Activated CD4-positive, alpha-beta memory T cell treated with anti-CD3 and anti-CD28 coated beads, Interleukin-2, amount 10 ng/mL, durations not matched to agents 7 days and 5 days (primary cell): ENCODE data around the gene SURF1. TPM values are rescaled to one million over a fixed set of nuclear protein-coding genes. Genes with fewer than 3 reads are reported as not detected.

ENCODE experiments used
- CTCF ChIA-PET: fragments of 350-600 bp; sonication (Branson Sonifier 250); formaldehyde crosslinking; loops from one replicate; lab custom pipeline; 2021; ENCODE audit warnings: antibody characterized with exemption, inconsistent platforms; lab: Charles Lee
- POLR2A ChIA-PET: fragments of 350-600 bp; sonication (Branson Sonifier 250); formaldehyde crosslinking; loops from one replicate; lab custom pipeline; 2021; ENCODE audit warnings: antibody characterized with exemption; lab: Charles Lee
- DNase-seq: peaks from one replicate; pipeline ENCODE4 v3.0.0-alpha.2; 2020
- H3K27ac Mint-ChIP-seq: one replicate; pipeline ENCODE4 v1.8.0; 2021; ENCODE audit warnings: mild to moderate bottlenecking, mixed read lengths
- H3K27me3 Mint-ChIP-seq: one replicate; pipeline ENCODE4 v1.8.0; 2021; ENCODE audit warnings: mixed read lengths
- H3K36me3 Mint-ChIP-seq: one replicate; pipeline ENCODE4 v1.8.0; 2021; ENCODE audit warnings: low read depth, mixed read lengths
- H3K4me1 Mint-ChIP-seq: one replicate; pipeline ENCODE4 v1.8.0; 2021; ENCODE audit warnings: mixed read lengths
- H3K4me3 Mint-ChIP-seq: one replicate; pipeline ENCODE4 v1.8.0; 2021; ENCODE audit warnings: mild to moderate bottlenecking, mixed read lengths
- H3K9me3 Mint-ChIP-seq: one replicate; pipeline ENCODE4 v1.8.0; 2021; ENCODE audit warnings: mixed read lengths
- total RNA-seq, 2 experiments: library from RNA; stranded (reverse); gene quantifications; one replicate each; pipeline ENCODE4 v1.2.3, GENCODE V29; 2021

Gene SURF1
- total RNA-seq, 2 experiments from 2014 or later, result 33.8 to 37.6 TPM

- ChIA-PET CTCF (interaction anchor here (1.0 to 3.3 kb wide), 6 partner anchors 13 to 161 kb away, joined by 3 to 22 read pairs (median 8); no protein-coding TSS in a partner anchor), POLR2A (interaction anchor here (0.6 to 14.2 kb wide), 18 partner anchors 8 to 317 kb away, joined by 3 to 397 read pairs (median 5); partner anchors contain the start of genes CACFD1, GTF3C5, REXO4 and SLC2A6)
- Mint-ChIP-seq H3K4me3 (peak overlapping the region; percentile 95), H3K27ac (peak overlapping the region; percentile 86), H3K36me3 (peaks cover 66% of the 10 kb centered on the region), H3K27me3 (no peaks in the 10 kb centered on the region), H3K9me3 (no peaks in the 10 kb centered on the region), H3K4me1 (peaks cover 54% of the 10 kb centered on the region)
- peak; percentile 41 for DNase-seq
These were observed 8.7 kb downstream of the SURF1 start for GRCh38 chr9:133347515-133347984.

GRCh38 chr9:133346021-133346785 is 10.1 kb downstream of the SURF1 start:
- DNase-seq, result no peak
- H3K4me3 Mint-ChIP-seq, result peak overlapping the region; percentile 95
- ChIA-PET POLR2A (interaction anchor here (4.2 to 14.2 kb wide), 2 partner anchors 12 to 29 kb away, joined by 31 to 397 read pairs; partner anchors contain the start of genes STKLD1, SURF4 and SURF6), CTCF (interaction anchor here (0.9 kb wide), 1 partner anchor 25 kb away, joined by 3 read pairs; no protein-coding TSS in a partner anchor)
- peaks cover 49% of the 10 kb centered on the region for H3K4me1 Mint-ChIP-seq
- H3K27ac Mint-ChIP-seq, result peak overlapping the region; percentile 82
- no peaks in the 10 kb centered on the region for H3K27me3 Mint-ChIP-seq
- H3K36me3 Mint-ChIP-seq, result peaks cover 56% of the 10 kb centered on the region
- no peaks in the 10 kb centered on the region for H3K9me3 Mint-ChIP-seq

GRCh38 chr9:133345596-133345995 is 10.7 kb downstream of the SURF1 start:
- Mint-ChIP-seq H3K27ac (no peak overlapping the region), H3K36me3 (peaks cover 53% of the 10 kb centered on the region), H3K9me3 (no peaks in the 10 kb centered on the region), H3K4me1 (peaks cover 51% of the 10 kb centered on the region), H3K27me3 (no peaks in the 10 kb centered on the region), H3K4me3 (no peak overlapping the region)
- POLR2A ChIA-PET, result interaction anchor here (14.2 kb wide), 1 partner anchor 29 kb away, joined by 397 read pairs; the partner anchor contains the start of genes STKLD1 and SURF4
- CTCF ChIA-PET, result no interaction called here
- no peak for DNase-seq

GRCh38 chr9:133344979-133345378 is 11.3 kb downstream of the SURF1 start:
- no peak overlapping the region for H3K4me3 Mint-ChIP-seq
- no peaks in the 10 kb centered on the region for H3K27me3 Mint-ChIP-seq
- CTCF ChIA-PET, result no interaction called here
- no peak for DNase-seq
- H3K27ac Mint-ChIP-seq, result no peak overlapping the region
- peaks cover 51% of the 10 kb centered on the region for H3K4me1 Mint-ChIP-seq
- POLR2A ChIA-PET, result interaction anchor here (14.2 kb wide), 1 partner anchor 30 kb away, joined by 397 read pairs; the partner anchor contains the start of genes STKLD1 and SURF4
- peaks cover 53% of the 10 kb centered on the region for H3K36me3 Mint-ChIP-seq
- no peaks in the 10 kb centered on the region for H3K9me3 Mint-ChIP-seq

- CTCF ChIA-PET, result no interaction called here
- POLR2A ChIA-PET, result interaction anchor here (1.4 to 14.2 kb wide), 2 partner anchors 12 to 31 kb away, joined by 4 to 397 read pairs; partner anchors contain the start of genes STKLD1, SURF1, SURF2 and SURF4
- Mint-ChIP-seq H3K9me3 (no peaks in the 10 kb centered on the region), H3K36me3 (peaks cover 53% of the 10 kb centered on the region), H3K27ac (no peak overlapping the region), H3K27me3 (no peaks in the 10 kb centered on the region), H3K4me3 (no peak overlapping the region), H3K4me1 (peaks cover 49% of the 10 kb centered on the region)
- no peak for DNase-seq
These were observed 12.2 kb downstream of the SURF1 start for GRCh38 chr9:133344071-133344470.

GRCh38 chr9:133342570-133342969 is 13.7 kb downstream of the SURF1 start:
- Mint-ChIP-seq H3K27me3 (no peaks in the 10 kb centered on the region), H3K27ac (no peak overlapping the region), H3K4me1 (peaks cover 43% of the 10 kb centered on the region), H3K36me3 (peaks cover 45% of the 10 kb centered on the region), H3K4me3 (no peak overlapping the region), H3K9me3 (no peaks in the 10 kb centered on the region)
- CTCF ChIA-PET, result interaction anchor here (1.2 kb wide), 1 partner anchor 9 kb away, joined by 7 read pairs; no protein-coding TSS in a partner anchor
- DNase-seq, result no peak
- POLR2A ChIA-PET, result interaction anchor here (1.0 to 14.2 kb wide), 2 partner anchors 8 to 32 kb away, joined by 3 to 397 read pairs; partner anchors contain the start of genes STKLD1 and SURF4

- DNase-seq, result no peak
- Mint-ChIP-seq H3K4me1 (peaks cover 41% of the 10 kb centered on the region), H3K4me3 (no peak overlapping the region), H3K27ac (no peak overlapping the region), H3K9me3 (no peaks in the 10 kb centered on the region), H3K36me3 (peaks cover 45% of the 10 kb centered on the region), H3K27me3 (no peaks in the 10 kb centered on the region)
- POLR2A ChIA-PET, result interaction anchor here (0.9 to 14.2 kb wide), 2 partner anchors 13 to 33 kb away, joined by 3 to 397 read pairs; partner anchors contain the start of genes STKLD1 and SURF4
- CTCF ChIA-PET, result interaction anchor here (0.6 to 1.5 kb wide), 3 partner anchors 9 to 29 kb away, joined by 3 to 7 read pairs (median 3); partner anchors contain the start of genes SURF1 and SURF2
These were observed 14.2 kb downstream of the SURF1 start for GRCh38 chr9:133342069-133342406.

GRCh38 chr9:133341369-133342068 is 14.8 kb downstream of the SURF1 start:
- ChIA-PET CTCF (interaction anchor here (0.6 to 1.5 kb wide), 3 partner anchors 10 to 29 kb away, joined by 3 to 7 read pairs (median 3); partner anchors contain the start of genes SURF1 and SURF2), POLR2A (interaction anchor here (0.9 to 14.2 kb wide), 4 partner anchors 10 to 33 kb away, joined by 3 to 397 read pairs (median 9); partner anchors contain the start of genes STKLD1 and SURF4)
- no peak overlapping the region for H3K27ac Mint-ChIP-seq
- H3K27me3 Mint-ChIP-seq, result no peaks in the 10 kb centered on the region
- no peaks in the 10 kb centered on the region for H3K9me3 Mint-ChIP-seq
- H3K36me3 Mint-ChIP-seq, result peaks cover 45% of the 10 kb centered on the region
- peaks cover 40% of the 10 kb centered on the region for H3K4me1 Mint-ChIP-seq
- no peak overlapping the region for H3K4me3 Mint-ChIP-seq
- no peak for DNase-seq

- POLR2A ChIA-PET, result interaction anchor here (1.6 to 14.2 kb wide), 5 partner anchors 8 to 34 kb away, joined by 4 to 397 read pairs (median 16); partner anchors contain the start of genes MED22, RPL7A, STKLD1 and SURF1
- peaks cover 47% of the 10 kb centered on the region for H3K36me3 Mint-ChIP-seq
- peak overlapping the region; percentile 56 for H3K27ac Mint-ChIP-seq
- no peak for DNase-seq
- H3K9me3 Mint-ChIP-seq, result no peaks in the 10 kb centered on the region
- CTCF ChIA-PET, result interaction anchor here (1.5 to 1.6 kb wide), 2 partner anchors 13 to 30 kb away, joined by 3 read pairs; no protein-coding TSS in a partner anchor
- H3K4me3 Mint-ChIP-seq, result no peak overlapping the region
- no peaks in the 10 kb centered on the region for H3K27me3 Mint-ChIP-seq
- H3K4me1 Mint-ChIP-seq, result peaks cover 40% of the 10 kb centered on the region
These were observed 15.4 kb downstream of the SURF1 start for GRCh38 chr9:133340916-133341315.

GRCh38 chr9:133340256-133340655 is 16.0 kb downstream of the SURF1 start:
- Mint-ChIP-seq H3K36me3 (peaks cover 51% of the 10 kb centered on the region), H3K27me3 (no peaks in the 10 kb centered on the region), H3K27ac (peak overlapping the region; percentile 56), H3K9me3 (no peaks in the 10 kb centered on the region), H3K4me1 (peaks cover 41% of the 10 kb centered on the region), H3K4me3 (no peak overlapping the region)
- POLR2A ChIA-PET, result interaction anchor here (1.6 to 14.2 kb wide), 5 partner anchors 8 to 35 kb away, joined by 4 to 397 read pairs (median 16); partner anchors contain the start of genes MED22, RPL7A, STKLD1 and SURF1
- CTCF ChIA-PET, result interaction anchor here (1.3 to 1.6 kb wide), 2 partner anchors 10 to 14 kb away, joined by 3 to 4 read pairs; no protein-coding TSS in a partner anchor
- DNase-seq, result no peak

- ChIA-PET POLR2A (interaction anchor here (2.0 to 14.2 kb wide), 4 partner anchors 9 to 35 kb away, joined by 14 to 397 read pairs (median 17); partner anchors contain the start of genes MED22, RPL7A, STKLD1 and SURF1), CTCF (interaction anchor here (0.8 to 1.6 kb wide), 3 partner anchors 9 to 15 kb away, joined by 3 to 4 read pairs (median 3); no protein-coding TSS in a partner anchor)
- Mint-ChIP-seq H3K36me3 (peaks cover 52% of the 10 kb centered on the region), H3K4me3 (no peak overlapping the region), H3K27ac (no peak overlapping the region), H3K4me1 (peaks cover 46% of the 10 kb centered on the region), H3K9me3 (no peaks in the 10 kb centered on the region), H3K27me3 (no peaks in the 10 kb centered on the region)
- DNase-seq, result no peak
These were observed 16.6 kb downstream of the SURF1 start for GRCh38 chr9:133339641-133340040.
